Activated gamma-delta T cell treated with Interleukin-2 at 50 U/mL for 16 hours (primary cell): ENCODE measurements around the gene CEP170B.
A peak's percentile ranks its signal among the peaks of the same experiment; 100 is the strongest.
"Not testable (repeated sequence)": the region's sequence is repeated elsewhere in the genome, so short reads cannot be mapped to it uniquely, and the experiment has no call there.

Experiments
- DNase-seq: peaks from one replicate; pipeline ENCODE4 v3.0.0-alpha.2; 2020

Gene CEP170B

DNA sequence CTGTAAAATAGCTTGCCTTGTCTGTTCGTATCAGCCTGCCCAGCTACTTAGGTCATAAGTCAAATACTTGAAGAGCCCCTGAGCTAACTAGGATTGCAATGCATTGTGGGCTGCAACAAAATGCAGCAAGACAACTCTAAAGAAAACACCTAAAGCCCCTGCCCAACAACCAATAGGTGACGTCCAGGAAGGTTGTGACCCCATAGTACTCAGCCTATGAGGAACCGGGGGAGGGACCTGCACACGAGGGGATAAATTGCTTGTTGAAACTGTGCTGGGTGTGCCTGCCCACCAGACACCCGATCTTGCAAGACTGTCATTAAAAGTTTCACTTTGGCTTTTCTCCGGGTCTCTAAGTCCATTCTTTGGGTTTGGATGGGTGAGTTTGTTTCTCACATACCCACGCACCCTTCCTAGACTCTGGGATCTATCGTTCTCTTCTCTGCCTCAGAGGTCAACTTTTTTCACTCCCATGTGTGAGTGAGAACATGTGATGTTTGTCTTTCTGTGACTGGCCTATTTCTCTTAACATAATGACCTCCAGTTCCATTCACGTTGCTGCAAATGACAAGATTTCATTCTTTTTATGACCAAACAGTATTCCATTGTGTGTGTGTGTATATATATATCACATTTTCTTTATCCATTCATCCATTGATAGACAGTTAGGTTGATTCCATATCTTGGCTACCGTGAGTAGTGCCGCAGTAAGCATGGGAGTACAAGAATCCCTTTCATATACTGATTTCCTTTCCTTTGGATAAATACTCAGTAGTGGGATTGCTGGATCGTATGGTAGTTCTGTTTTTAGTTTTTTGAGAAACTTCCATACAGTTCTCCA lies 54.3 kb downstream of the CEP170B start:
- not testable (repeated sequence) for DNase-seq

DNA sequence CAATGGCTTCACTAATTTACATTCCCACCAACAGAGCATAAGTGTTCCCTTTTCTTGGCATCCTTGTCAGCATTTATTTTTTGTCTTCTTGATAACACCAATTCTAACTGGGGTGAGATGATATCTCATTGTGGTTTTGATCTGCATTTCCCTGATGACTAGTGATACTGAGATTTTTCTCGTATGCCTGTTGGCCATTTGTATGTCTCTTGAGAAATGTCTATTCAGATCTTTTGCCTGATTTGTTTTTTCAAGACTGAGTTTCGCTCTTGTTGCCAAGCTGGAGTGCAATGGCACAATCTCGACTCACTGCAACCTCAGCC lies 54.9 kb downstream of the CEP170B start:
- DNase-seq, result no peak

GRCh38 chr14:104923640-104924420 lies 58.8 kb downstream of the CEP170B start:
- no peak for DNase-seq

DNA sequence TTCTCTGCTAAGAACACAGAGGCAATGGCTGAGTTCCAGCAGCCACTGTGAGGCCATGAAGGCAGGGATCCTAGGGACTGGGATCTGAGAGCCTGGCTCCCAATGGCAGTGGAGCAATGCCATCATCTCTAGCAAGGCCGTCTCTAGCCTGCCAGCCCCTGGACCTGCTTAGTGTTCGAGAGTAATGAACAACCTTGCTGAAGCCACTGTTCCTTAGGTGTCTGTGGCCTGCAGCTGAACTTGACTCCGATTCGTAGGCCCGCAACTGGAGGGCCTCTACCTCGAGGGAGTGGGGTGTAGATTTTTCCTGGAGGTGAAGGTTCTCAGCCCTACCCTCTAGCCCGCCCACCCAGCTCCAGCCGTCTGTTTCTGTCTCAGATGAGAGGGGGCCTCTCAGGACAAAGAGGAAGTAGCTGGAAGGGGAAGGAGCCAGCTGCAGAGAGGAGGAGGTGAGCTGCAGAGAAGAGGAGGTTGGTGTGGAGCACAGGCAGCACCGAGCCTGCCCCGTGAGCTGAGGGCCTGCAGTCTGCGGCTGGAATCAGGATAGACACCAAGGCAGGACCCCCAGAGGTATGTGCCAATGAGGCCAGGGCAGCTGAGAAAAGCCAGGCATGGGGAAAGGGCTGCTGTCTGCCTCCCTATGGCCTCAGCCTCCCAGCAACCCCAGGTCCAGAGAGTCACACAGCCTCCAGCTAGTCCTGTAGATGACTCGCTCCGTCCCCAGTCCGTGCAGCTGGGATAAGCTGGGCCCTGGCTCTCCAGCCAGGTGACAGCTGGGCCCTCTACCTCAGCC lies 59.5 kb downstream of the CEP170B start, which contains the start of gene PLD4:
Gene PLD4, plus strand, starts transcription at position 459 of the 793 bp plus-strand sequence. CDS start 2,262 bp downstream, outside the sequence.
- DNase-seq, result no peak

- DNase-seq, result no peak
These were observed 60.3 kb downstream of the CEP170B start for GRCh38 chr14:104925214-104925854.

DNA sequence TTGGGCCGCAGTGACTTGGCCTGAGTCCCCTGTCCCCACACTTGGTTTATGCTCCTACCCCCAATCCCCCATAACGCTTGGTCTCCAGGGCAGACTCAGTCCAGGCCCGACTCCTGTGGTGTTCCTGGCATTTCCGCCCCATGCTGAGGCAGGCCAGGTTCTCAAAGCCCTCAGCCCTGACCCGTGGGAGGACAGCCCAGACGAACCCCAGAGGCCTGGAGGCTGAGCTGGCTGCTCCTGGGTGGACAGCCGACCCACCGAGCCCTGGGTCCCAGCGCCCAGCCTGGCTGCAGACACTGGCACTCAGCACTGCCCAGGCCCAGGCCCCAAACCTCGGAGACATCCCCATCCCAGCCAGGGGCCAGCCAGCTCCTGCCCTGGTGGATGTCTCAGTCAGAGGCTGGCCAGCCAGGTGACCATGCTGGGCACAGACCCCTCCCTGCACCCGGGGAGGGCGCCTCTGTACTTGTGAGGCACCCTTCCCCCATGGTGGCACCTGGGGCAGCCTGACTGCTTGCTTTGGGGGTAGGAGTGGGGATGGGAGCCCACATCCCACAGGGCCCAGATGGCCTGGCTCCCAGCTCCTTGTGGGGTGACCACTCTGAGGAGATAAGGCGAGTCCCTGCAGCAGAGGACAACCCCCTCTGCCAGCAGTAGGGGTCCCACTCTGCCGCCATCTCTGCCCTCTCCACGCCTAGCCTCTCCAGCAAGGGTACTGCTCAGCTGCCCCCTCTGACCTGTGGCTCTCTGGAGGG lies 61.0 kb downstream of the CEP170B start:
- DNase-seq, result no peak

- no peak for DNase-seq
These were observed 61.8 kb downstream of the CEP170B start for GRCh38 chr14:104926619-104927431.

DNA sequence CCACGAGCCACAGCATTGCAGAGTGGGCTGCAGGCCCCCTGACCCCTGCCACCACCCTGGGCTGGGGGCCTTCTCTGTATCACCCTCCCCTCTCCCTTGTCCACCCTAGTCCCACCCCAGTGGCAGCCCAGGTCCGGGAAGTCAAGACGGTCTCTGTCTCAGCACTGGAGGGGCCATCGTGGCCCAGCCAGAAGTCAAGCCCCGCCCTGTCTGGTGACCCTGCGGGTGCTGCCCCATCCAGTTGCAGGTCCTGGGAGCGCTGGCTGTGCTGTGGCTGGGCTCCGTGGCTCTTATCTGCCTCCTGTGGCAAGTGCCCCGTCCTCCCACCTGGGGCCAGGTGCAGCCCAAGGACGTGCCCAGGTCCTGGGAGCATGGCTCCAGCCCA lies 62.4 kb downstream of the CEP170B start:
- no peak for DNase-seq

DNA sequence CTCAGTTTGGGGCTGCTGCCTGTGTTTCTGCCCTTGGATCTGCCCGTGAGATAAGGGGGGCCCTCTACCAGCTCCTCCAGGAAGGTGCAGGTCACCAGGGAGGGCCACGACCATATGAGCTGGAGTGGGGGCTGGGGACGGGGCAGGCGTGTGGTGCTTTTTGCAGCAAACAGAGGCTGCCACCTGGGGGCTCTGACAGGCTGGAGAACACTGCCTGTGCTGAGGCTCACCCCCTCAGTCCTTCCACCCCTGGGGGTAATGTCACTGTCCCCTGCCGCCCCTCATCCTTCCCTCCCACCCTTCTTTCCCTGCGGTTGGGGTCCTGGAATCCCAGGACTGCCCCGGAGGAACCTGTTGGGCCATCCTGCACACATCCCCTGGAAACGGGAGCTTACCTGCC lies 62.8 kb downstream of the CEP170B start:
- no peak for DNase-seq

GRCh38 chr14:104928391-104929133 lies 63.5 kb downstream of the CEP170B start:
- no peak for DNase-seq

- no peak for DNase-seq
These were observed 64.5 kb downstream of the CEP170B start for GRCh38 chr14:104929268-104930230.

DNA sequence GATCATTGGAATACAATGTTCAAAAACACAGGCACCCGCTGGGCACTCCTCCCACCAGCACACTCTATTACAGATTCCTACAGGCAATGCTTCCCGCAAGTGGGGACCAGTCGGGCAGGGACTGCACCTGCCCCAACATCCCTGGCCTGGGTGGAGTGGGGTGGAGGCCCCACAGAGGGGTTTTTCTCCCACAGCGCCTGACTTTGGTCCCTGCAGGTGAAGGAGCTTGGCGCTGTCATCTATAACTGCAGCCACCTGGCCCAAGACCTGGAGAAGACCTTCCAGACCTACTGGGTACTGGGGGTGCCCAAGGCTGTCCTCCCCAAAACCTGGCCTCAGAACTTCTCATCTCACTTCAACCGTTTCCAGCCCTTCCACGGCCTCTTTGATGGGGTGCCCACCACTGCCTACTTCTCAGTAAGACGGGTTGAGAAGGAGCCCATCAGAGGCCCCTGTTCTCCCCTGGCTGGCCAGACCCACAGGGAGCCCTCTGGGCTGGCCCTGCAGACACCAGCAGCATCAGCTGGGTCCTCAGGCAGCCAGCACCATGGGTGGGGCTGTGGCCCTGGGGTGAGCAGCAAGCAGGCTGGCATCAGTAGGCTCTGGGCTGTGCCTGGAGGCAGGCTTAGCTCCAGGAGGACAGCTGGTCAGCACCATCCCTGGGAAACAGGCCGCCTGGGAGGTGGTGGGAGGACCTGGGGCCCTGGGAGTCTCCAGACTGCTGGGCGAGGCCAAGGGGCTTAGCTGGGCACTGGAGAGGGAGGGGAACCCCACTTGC lies 65.6 kb downstream of the CEP170B start:
- DNase-seq, result no peak

- no peak for DNase-seq
These were observed 66.3 kb downstream of the CEP170B start for GRCh38 chr14:104931304-104931770.

- no peak for DNase-seq
These were observed 67.0 kb downstream of the CEP170B start for GRCh38 chr14:104931771-104932675.

DNA sequence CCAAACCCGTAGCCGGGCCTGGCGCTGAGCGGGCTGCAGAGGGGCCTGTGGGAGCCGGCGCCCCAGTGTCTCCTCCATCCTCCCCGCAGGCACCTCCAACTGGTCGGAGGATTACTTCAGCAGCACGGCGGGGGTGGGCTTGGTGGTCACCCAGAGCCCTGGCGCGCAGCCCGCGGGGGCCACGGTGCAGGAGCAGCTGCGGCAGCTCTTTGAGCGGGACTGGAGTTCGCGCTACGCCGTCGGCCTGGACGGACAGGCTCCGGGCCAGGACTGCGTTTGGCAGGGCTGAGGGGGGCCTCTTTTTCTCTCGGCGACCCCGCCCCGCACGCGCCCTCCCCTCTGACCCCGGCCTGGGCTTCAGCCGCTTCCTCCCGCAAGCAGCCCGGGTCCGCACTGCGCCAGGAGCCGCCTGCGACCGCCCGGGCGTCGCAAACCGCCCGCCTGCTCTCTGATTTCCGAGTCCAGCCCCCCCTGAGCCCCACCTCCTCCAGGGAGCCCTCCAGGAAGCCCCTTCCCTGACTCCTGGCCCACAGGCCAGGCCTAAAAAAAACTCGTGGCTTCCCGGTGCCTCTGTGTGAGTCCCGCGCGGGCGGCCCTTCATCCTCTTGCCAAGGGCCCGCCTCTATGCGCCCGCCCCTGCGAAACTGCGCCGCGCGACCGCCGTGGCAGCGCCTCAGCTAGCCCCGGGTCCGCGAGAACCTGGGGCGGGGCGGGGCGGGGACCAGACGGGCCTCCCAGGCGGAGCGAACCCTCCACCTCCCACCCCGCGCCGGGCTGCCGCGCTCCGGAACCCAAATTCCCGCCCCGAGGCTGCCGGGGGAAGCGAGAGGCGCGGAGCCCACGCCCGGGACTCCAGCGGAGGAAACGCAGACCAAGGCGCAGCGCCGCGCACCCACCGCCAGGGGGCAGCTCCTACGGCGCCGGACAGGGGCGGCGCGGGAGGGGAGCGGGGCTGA lies 67.9 kb downstream of the CEP170B start:
- peak; percentile 80 for DNase-seq
